ENCODE results near the gene MT1G.

GRCh38 chr16:56651586-56651985 lies 16.3 kb downstream of the MT1G start, which contains the start of gene MT1B:
- TF ChIP-seq CTCF (conservative IDR thresholded peaks at IDR 0.05; ENCODE audit: low read length): no peak
- TF ChIP-seq EZH2phosphoT487 (IDR thresholded peaks at IDR 0.05; ENCODE audit: borderline replicate concordance, low read depth, low read length): no peak
